Activated CD4-positive, alpha-beta memory T cell treated with anti-CD3 and anti-CD28 coated beads, Interleukin-2, amount 10 ng/mL, durations not matched to agents 7 days and 5 days (primary cell): ENCODE measurements around the gene FAM20C. TPM values are rescaled to one million over a fixed set of nuclear protein-coding genes. Genes with fewer than 3 reads are reported as not detected.

Experiments
- CTCF ChIA-PET: fragments of 350-600 bp; sonication (Branson Sonifier 250); formaldehyde crosslinking; loops from one replicate; lab custom pipeline; 2021; ENCODE audit warnings: antibody characterized with exemption, inconsistent platforms; lab: Charles Lee
- POLR2A ChIA-PET: fragments of 350-600 bp; sonication (Branson Sonifier 250); formaldehyde crosslinking; loops from one replicate; lab custom pipeline; 2021; ENCODE audit warnings: antibody characterized with exemption; lab: Charles Lee
- DNase-seq: peaks from one replicate; pipeline ENCODE4 v3.0.0-alpha.2; 2020
- H3K27ac Mint-ChIP-seq: one replicate; pipeline ENCODE4 v1.8.0; 2021; ENCODE audit warnings: mild to moderate bottlenecking, mixed read lengths
- H3K27me3 Mint-ChIP-seq: one replicate; pipeline ENCODE4 v1.8.0; 2021; ENCODE audit warnings: mixed read lengths
- H3K36me3 Mint-ChIP-seq: one replicate; pipeline ENCODE4 v1.8.0; 2021; ENCODE audit warnings: low read depth, mixed read lengths
- H3K4me1 Mint-ChIP-seq: one replicate; pipeline ENCODE4 v1.8.0; 2021; ENCODE audit warnings: mixed read lengths
- H3K4me3 Mint-ChIP-seq: one replicate; pipeline ENCODE4 v1.8.0; 2021; ENCODE audit warnings: mild to moderate bottlenecking, mixed read lengths
- H3K9me3 Mint-ChIP-seq: one replicate; pipeline ENCODE4 v1.8.0; 2021; ENCODE audit warnings: mixed read lengths
- total RNA-seq, 2 experiments: library from RNA; stranded (reverse); gene quantifications; one replicate each; pipeline ENCODE4 v1.2.3, GENCODE V29; 2021

The FAM20C gene
- total RNA-seq, 2 experiments from 2014 or later = 0.13 TPM; not detected in 1

DNA sequence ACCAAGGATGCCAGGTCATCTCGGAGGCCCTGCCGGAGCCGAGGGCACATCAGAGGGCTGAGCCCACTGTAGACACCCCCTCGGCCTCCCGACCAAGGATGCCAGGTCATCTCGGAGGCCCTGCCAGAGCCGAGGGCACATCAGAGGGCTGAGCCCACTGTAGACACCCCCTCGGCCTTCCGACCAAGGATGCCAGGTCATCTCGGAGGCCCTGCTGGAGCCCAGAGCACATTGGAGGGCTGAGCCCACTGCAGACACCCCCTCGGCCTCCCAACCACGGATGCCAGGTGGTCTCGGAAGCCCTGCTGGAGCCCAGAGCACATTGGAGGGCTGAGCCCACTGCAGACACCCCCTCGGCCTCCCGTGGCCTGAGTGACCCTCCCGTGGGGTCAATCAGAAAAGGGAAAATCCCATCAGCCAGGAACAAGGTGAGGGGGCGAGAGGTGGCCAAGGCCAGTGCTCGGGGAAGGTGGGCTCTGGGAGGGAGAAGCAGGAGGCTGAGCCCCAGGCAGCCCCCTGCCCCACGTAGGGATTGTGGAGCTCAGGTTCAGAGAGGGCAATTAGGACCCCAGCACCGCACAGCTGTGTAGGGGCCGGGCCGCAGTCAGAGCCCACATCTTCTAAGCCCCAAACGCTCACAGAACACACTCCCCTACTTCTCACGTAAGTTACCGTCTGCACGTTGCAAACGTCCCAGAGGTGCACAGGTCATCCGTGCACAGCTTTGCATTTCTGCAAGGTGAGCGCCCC lies 60.0 kb downstream of the FAM20C start:
- Mint-ChIP-seq H3K4me3 (no peak overlapping the region), H3K27ac (no peak overlapping the region), H3K4me1 (no peaks in the 10 kb centered on the region), H3K36me3 (no peaks in the 10 kb centered on the region), H3K9me3 (no peaks in the 10 kb centered on the region), H3K27me3 (no peaks in the 10 kb centered on the region)
- ChIA-PET CTCF (no interaction called here), POLR2A (no interaction called here)
- DNase-seq = no peak

DNA sequence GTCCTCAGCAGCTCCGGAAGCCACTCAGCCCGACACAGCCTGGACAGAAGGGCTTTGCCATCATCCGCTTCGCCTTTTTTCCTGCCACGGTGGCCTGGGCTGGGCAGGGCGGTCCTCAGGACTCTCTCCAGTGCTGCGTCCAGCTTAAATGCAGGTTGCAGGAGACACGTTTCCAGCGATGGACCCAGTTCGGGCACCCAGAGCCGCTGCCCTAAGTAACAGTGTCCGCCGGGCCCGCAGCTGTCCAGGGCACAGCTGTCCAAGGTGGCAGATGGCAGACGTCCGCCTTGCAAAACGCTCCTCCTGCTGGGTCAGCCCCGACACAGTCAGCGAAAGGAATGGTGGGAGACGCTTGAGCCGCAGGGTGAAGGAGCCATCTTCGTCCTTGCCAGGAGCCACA lies 60.6 kb downstream of the FAM20C start:
- no peak for DNase-seq
- Mint-ChIP-seq H3K4me3 (no peak overlapping the region), H3K36me3 (no peaks in the 10 kb centered on the region), H3K27me3 (no peaks in the 10 kb centered on the region), H3K27ac (no peak overlapping the region), H3K4me1 (no peaks in the 10 kb centered on the region), H3K9me3 (no peaks in the 10 kb centered on the region)
- ChIA-PET CTCF (no interaction called here), POLR2A (no interaction called here)

DNA sequence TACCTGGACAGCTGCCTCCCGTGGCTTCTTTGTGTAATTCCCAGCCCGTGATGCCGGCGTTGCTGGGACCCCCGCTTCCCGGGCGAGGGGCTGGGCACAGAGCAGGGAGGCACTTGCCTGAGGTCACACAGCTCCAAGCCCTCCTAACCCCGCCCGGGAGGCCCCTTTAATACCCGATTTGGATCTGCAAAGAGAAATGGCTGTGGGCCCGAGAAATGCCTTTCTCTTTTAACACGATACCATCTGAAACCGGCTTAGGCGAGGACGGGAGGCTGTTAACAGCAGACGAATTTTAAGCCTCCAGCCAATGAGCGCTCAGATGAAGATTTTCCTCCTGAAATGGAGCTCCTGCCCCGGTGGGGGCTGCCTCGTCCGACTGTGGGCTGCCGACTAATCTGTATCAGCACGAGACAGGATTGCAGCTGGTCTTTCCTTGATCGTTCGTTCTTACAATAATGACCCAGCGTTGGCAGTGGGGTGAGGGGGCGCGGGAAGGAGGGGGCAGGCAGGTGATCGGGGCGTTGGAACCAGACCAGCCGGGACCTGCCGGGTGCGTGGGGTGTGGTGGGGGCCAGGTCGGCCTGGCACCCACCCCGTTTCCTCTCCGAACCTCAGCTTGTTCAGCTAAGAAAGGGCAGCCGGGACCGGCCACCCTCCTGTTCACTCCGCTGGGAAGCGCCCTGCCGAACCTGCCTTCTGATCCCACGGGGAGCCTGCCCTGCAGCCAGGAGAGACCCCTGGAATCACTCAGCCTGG lies 61.4 kb downstream of the FAM20C start:
- Mint-ChIP-seq H3K27ac (no peak overlapping the region), H3K4me1 (no peaks in the 10 kb centered on the region), H3K4me3 (no peak overlapping the region), H3K27me3 (no peaks in the 10 kb centered on the region), H3K9me3 (no peaks in the 10 kb centered on the region), H3K36me3 (no peaks in the 10 kb centered on the region)
- POLR2A ChIA-PET = no interaction called here
- CTCF ChIA-PET = no interaction called here
- no peak for DNase-seq

DNA sequence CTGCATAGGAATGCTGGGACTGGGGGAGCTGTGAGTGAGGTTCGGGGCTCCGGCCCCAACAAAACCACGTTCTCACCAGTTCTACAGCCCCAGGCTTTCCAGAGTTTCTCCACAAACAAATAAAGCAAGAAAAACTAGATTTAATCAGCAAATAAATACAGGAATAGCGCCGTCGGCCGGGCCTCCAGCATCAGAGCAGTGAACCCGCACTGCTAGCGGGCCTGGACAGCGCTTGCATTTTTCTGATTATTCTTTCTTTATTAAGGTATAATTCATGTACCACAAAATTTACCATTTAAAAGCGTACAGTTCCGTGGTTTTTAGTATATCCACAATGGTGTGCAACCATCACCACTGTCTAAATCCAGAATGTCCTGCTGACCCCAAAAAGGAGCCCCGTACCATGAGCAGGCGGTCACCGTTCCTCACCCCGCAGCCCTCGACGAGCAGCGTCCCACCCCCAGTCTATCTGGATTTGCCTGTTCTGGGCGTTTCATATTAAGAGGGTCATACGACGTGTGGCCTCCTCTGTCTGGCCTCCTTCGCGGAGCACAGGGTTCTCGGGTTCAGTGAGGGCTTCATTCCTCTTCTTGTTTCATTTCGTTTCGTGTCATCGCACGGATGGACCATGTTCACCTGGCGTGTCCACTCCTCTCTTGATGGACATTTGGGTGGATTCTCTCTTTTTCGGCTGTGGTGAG lies 62.1 kb downstream of the FAM20C start:
- H3K4me1 Mint-ChIP-seq = no peaks in the 10 kb centered on the region
- H3K4me3 Mint-ChIP-seq = no peak overlapping the region
- no peaks in the 10 kb centered on the region for H3K9me3 Mint-ChIP-seq
- H3K27me3 Mint-ChIP-seq = no peaks in the 10 kb centered on the region
- no peak overlapping the region for H3K27ac Mint-ChIP-seq
- no peaks in the 10 kb centered on the region for H3K36me3 Mint-ChIP-seq
- POLR2A ChIA-PET = no interaction called here
- DNase-seq = no peak
- CTCF ChIA-PET = no interaction called here

DNA sequence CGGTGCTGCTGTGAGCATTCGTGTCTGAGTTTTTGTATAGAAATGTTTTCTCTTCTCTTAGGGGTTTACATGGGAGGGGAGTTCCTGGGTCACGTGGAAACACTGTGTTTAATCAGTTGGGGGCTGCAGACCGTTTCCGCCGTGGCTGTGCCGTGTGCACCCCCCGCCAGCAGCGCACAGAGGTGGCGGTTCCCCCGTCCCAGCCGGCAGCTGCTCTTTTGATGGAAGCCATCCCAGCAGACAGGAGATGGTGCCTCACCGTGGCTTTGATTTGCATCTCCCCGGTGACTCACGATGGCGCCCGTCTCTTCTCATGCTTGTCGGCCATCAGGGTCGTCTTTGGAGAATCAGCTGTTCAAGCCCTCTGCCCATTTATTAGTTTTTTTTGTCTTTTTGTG lies 62.7 kb downstream of the FAM20C start:
- ChIA-PET CTCF (no interaction called here), POLR2A (no interaction called here)
- Mint-ChIP-seq H3K27me3 (no peaks in the 10 kb centered on the region), H3K4me3 (no peak overlapping the region), H3K36me3 (no peaks in the 10 kb centered on the region), H3K27ac (no peak overlapping the region), H3K9me3 (no peaks in the 10 kb centered on the region), H3K4me1 (no peaks in the 10 kb centered on the region)
- DNase-seq = no peak

DNA sequence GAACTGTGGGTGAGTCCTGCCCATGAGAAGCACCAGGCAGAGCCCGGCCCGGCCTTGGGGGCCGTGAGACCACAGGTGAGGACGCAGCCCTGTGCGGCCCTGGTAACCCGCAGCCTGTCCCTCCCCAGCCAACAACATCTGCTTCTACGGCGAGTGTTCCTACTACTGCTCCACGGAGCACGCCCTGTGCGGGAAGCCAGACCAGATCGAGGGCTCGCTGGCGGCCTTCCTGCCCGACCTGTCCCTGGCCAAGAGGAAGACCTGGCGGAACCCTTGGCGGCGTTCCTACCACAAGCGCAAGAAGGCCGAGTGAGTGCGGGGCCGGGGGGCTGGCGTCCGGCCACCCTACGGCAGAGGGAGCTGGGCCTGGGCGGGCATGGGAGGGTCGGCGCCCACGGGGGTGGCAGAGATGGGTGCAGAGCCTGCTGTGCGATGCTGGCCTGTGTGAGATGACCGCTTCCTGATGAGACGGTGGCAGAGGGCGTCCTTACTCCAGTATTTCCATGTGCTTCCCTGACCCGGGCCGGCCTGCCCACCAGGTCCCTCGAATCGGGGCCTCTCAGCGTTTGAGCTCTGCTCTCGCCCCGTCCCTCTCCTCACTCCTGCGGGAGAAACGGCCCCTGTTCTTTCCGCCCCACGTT lies 63.5 kb downstream of the FAM20C start:
- CTCF ChIA-PET = no interaction called here
- H3K27ac Mint-ChIP-seq = no peak overlapping the region
- H3K36me3 Mint-ChIP-seq = no peaks in the 10 kb centered on the region
- no peak for DNase-seq
- no peaks in the 10 kb centered on the region for H3K4me1 Mint-ChIP-seq
- no peaks in the 10 kb centered on the region for H3K27me3 Mint-ChIP-seq
- H3K9me3 Mint-ChIP-seq = no peaks in the 10 kb centered on the region
- POLR2A ChIA-PET = no interaction called here
- H3K4me3 Mint-ChIP-seq = no peak overlapping the region

DNA sequence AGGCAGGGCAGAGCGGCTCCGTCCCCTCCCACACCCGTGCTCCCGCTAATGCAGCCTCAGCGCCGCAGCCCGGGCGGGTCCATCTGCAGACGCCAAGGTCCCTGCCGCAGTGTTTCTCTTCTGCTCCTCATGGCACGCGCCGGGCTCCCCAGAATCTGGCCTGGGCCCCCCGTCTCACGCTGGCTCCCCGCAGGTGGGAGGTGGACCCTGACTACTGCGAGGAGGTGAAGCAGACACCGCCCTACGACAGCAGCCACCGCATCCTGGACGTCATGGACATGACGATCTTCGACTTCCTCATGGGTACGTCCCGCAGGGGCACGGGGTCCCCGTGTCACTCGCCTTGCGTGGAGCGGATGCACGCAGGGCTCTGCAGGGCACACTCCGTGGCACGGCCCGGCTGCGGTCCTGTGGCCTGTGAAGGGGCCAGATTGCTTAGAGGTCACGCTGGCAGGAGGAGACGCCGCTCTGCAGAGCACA lies 64.1 kb downstream of the FAM20C start:
- Mint-ChIP-seq H3K27me3 (no peaks in the 10 kb centered on the region), H3K9me3 (no peaks in the 10 kb centered on the region), H3K4me3 (no peak overlapping the region), H3K27ac (no peak overlapping the region), H3K36me3 (no peaks in the 10 kb centered on the region), H3K4me1 (no peaks in the 10 kb centered on the region)
- no peak for DNase-seq
- POLR2A ChIA-PET = no interaction called here
- CTCF ChIA-PET = no interaction called here

DNA sequence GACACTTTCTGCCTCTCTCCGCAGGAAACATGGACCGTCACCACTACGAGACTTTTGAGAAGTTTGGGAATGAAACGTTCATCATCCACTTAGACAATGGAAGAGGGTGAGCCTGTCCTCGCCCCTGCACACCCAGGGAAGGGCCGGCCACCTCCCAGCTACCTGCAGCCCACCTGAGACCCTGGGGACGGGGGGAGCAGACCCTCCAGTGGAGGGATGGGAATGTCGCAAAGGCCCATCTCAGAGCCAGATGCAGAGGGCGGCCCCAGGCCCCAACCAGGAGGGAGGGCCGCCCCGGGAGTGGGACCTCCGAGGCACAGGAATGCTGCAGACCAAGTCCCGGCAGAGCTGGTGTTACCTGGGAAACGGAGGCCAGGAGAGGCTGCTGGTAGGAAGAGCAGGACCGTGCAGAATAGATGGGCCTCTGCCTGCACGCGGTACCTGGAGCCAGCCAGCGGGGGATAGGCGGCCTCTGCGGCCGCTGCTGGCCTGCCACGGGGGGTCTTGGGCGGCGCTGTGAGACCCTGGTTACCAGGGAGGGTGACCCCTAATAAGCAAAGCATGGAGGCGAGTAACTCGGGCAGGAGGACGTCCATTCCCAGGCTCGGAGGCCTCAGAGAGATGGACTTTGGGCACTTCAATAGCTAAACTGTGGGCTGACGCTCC lies 64.7 kb downstream of the FAM20C start:
- Mint-ChIP-seq H3K36me3 (peaks cover 4% of the 10 kb centered on the region), H3K9me3 (peaks cover 5% of the 10 kb centered on the region), H3K27me3 (no peaks in the 10 kb centered on the region), H3K4me3 (no peak overlapping the region), H3K4me1 (no peaks in the 10 kb centered on the region), H3K27ac (no peak overlapping the region)
- ChIA-PET CTCF (no interaction called here), POLR2A (no interaction called here)
- no peak for DNase-seq

DNA sequence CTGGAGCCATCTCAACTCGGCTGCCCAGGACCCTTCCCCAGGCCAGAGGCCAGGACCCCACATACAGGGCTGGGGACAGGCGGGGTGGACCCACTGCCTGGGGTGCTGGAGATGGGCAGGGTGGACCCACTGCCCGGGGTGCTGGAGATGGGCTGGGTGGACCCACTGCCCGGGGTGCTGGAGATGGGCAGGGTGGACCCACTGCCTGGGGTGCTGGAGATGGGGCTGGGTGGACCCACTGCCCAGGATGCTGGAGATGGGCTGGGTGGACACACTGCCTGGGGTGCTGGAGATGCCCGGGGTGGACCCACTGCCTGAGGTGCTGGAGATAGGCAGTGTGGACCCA lies 65.2 kb downstream of the FAM20C start:
- Mint-ChIP-seq H3K4me1 (peaks cover 3% of the 10 kb centered on the region), H3K27ac (no peak overlapping the region), H3K4me3 (no peak overlapping the region), H3K36me3 (peaks cover 9% of the 10 kb centered on the region), H3K27me3 (no peaks in the 10 kb centered on the region), H3K9me3 (peaks cover 10% of the 10 kb centered on the region)
- DNase-seq = no peak
- ChIA-PET POLR2A (no interaction called here), CTCF (no interaction called here)

DNA sequence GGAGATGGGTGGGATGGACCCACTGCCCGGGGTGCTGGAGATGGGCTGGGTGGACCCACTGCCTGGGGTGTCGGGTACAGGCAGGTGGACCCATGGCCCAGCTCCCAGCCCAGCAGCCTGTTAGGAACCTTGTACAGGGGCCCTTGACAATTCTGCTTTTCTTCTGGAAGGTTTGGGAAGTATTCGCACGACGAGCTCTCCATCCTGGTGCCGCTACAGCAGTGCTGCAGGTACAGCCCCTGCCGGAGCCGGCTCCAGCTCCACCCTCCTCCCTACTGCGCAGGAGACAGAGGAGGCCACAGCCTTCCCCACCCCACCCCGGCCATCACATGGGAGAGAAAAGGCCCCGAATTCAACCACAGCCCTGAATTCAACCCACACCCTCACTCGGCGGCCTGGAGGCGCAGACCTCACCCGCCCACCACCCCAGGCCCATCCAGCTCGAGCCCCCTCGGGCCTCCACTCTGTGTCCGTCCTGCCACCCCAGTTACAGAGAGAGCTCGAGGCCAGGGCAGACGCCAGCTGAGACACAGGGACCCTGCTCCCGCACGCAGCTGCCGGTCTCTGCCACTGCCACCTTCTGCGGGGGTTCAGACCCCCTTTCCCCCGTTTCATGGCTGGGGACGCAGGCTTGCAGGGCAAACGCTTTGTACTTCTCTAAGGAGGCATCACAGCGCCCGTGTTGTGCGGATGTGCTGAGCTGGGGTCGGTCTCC lies 66.3 kb downstream of the FAM20C start:
- POLR2A ChIA-PET = no interaction called here
- Mint-ChIP-seq H3K27me3 (no peaks in the 10 kb centered on the region), H3K4me1 (peaks cover 3% of the 10 kb centered on the region), H3K27ac (no peak overlapping the region), H3K9me3 (peaks cover 11% of the 10 kb centered on the region), H3K4me3 (no peak overlapping the region), H3K36me3 (peaks cover 11% of the 10 kb centered on the region)
- DNase-seq = no peak
- CTCF ChIA-PET = no interaction called here

DNA sequence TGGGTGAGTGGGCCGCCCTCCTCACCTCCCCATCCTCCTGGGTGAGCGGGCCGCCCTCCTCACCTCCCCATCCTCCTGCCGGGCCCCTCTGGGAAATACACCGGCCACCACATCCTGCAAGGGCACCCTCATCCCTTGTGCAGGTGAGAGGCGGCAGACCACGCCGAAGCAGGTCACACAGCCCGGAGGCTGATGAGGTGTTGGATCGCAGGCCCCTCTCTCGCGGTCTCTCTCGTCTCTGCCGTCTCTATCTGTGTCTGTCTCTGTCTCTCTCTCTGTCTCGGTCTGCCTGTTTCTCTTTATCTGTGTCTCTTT lies 66.8 kb downstream of the FAM20C start:
- POLR2A ChIA-PET = no interaction called here
- Mint-ChIP-seq H3K27ac (no peak overlapping the region), H3K4me1 (peaks cover 3% of the 10 kb centered on the region), H3K9me3 (peaks cover 11% of the 10 kb centered on the region), H3K27me3 (no peaks in the 10 kb centered on the region), H3K36me3 (peaks cover 11% of the 10 kb centered on the region), H3K4me3 (no peak overlapping the region)
- CTCF ChIA-PET = no interaction called here
- no peak for DNase-seq

DNA sequence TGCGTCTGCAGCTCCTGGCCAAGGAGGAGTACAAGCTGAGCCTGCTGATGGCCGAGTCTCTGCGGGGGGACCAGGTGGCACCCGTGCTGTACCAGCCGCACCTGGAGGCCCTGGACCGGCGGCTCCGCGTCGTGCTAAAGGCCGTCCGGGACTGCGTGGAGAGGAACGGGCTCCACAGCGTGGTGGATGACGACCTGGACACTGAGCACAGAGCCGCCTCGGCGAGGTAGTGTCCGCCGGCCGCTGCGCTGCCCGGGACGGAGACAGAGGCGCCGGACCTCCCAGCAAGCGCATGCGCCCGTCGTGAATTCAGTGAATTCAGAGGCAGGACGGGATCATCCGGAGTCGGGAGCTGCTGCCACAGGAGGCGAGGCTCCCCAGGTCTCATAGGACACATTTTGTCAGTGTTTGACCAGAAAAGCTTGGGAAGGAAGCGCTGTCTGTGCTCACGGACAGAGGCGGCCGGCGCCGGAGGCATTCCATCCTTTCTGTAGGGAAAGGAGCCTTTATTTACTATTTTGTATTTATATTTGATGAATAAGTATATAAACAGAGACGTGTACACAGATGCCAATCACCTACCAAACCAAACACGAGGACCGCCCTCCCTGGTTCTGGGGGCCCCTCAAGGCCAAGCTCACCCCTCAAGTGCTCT lies 67.5 kb downstream of the FAM20C start:
- POLR2A ChIA-PET = no interaction called here
- Mint-ChIP-seq H3K36me3 (peaks cover 11% of the 10 kb centered on the region), H3K4me3 (no peak overlapping the region), H3K9me3 (peaks cover 11% of the 10 kb centered on the region), H3K4me1 (peaks cover 3% of the 10 kb centered on the region), H3K27ac (no peak overlapping the region), H3K27me3 (no peaks in the 10 kb centered on the region)
- CTCF ChIA-PET = no interaction called here
- no peak for DNase-seq
